Tibial nerve (tissue), 4 donors: ENCODE data around the gene ATP4A. TPM values are rescaled to one million over a fixed set of nuclear protein-coding genes. Genes with fewer than 3 reads are reported as not detected.

Experiments used
- DNase-seq, 2 donors: peaks; one replicate each; pipeline ENCODE4 v3.0.0-alpha.2; 2019; ENCODE audit warnings: low spot score in 2 of 2
- H3K27ac ChIP-seq, 4 donors: fragments of 200-600 bp; sonication (generic) in 3 of 4; one replicate each; pipeline ENCODE4 v1.5.1; 2017 to 2019; ENCODE audit warnings: mild to moderate bottlenecking in 1 of 4
- H3K27me3 ChIP-seq, 2 donors: fragments of 200-600 bp; sonication (generic) in 1 of 2; one replicate each; pipeline versions ENCODE4 v1.5.1 to v1.6.0; 2017 to 2019
- H3K36me3 ChIP-seq, 3 donors: fragments of 200-600 bp; sonication (generic); one replicate each; pipeline ENCODE4 v1.5.1; 2018 to 2019
- H3K4me1 ChIP-seq, 4 donors: fragments of 200-600 bp; sonication (generic) in 3 of 4; one replicate each; pipeline ENCODE4 v1.5.1; 2017 to 2019
- H3K4me3 ChIP-seq, 4 donors: fragments of 200-600 bp; sonication (generic) in 3 of 4; one replicate each; pipeline ENCODE4 v1.5.1; 2017 to 2019; ENCODE audit warnings: mild to moderate bottlenecking in 1 of 4, moderate library complexity in 1 of 4
- H3K9me3 ChIP-seq, 4 donors: fragments of 200-600 bp; sonication (generic) in 3 of 4; one replicate each; pipeline ENCODE4 v1.5.1; 2017 to 2019
- CTCF ChIP-seq, 5 experiments: fragments of 200-600 bp in 3 of 5; fragments of 450-650 bp in 2 of 5; sonication (generic) in 3 of 5; IDR thresholded peaks; one replicate each; pipeline ENCODE4 v1.5.1; 2016 to 2019; ENCODE audit warnings: antibody characterized with exemption in 5 of 5, mild to moderate bottlenecking in 3 of 5, moderate library complexity in 2 of 5
- EP300 ChIP-seq, 2 donors: sonication (generic); formaldehyde crosslinking; IDR thresholded peaks; one replicate each; pipeline ENCODE4 v1.6.1; 2017; ENCODE audit warnings: antibody characterized with exemption in 2 of 2, mild to moderate bottlenecking in 1 of 2
- POLR2A ChIP-seq, 2 donors: fragments of 450-650 bp; IDR thresholded peaks; one replicate each; pipeline ENCODE4 v1.6.1; 2017; ENCODE audit warnings: antibody characterized with exemption in 2 of 2, mild to moderate bottlenecking in 2 of 2, moderate library complexity in 2 of 2
- WGBS, 2 donors: methylation state at CpG; one replicate each; pipeline ENCODE4 v1.1.5; 2018; 5-methylcytosine and 5-hydroxymethylcytosine counted together
- total RNA-seq, 4 donors: library from RNA; depleted of rRNA; stranded (reverse); fragments of >200 nt; gene quantifications; one replicate each; pipeline ENCODE4 v1.1.0, GENCODE V29; 2016

ATP4A gene
- total RNA-seq, 4 donors from 2014 or later, result 0.63 TPM; not detected in 3

- DNase-seq, result no peak
- no peak for TF ChIP-seq CTCF (IDR thresholded peaks at IDR 0.05)
- TF ChIP-seq EP300 (IDR thresholded peaks at IDR 0.05), result no peak
- TF ChIP-seq POLR2A (IDR thresholded peaks at IDR 0.05), result no peak
- Histone ChIP-seq H3K36me3 (no peaks in the 10 kb centered on the region), H3K4me1 (no peaks in the 10 kb centered on the region), H3K4me3 (no peak overlapping the region), H3K27ac (no peak overlapping the region), H3K27me3 (peaks cover 0 to 38% of the 10 kb centered on the region in 2 donors), H3K9me3 (no peaks in the 10 kb centered on the region)
- WGBS, 2 donors, result 77 to 83% methylated on average over 6 to 12 of the region's 12 CpGs
Observed at GRCh38 chr19:35565016-35565856, 1.8 kb upstream of the ATP4A start.

- H3K27ac ChIP-seq, result no peak overlapping the region
- H3K4me1 ChIP-seq, result peaks cover 0 to 10% (median 2%) of the 10 kb centered on the region in 4 donors
- H3K9me3 ChIP-seq, result no peaks in the 10 kb centered on the region
- no peak overlapping the region for H3K4me3 ChIP-seq
- no peaks in the 10 kb centered on the region for H3K36me3 ChIP-seq
- no peak for DNase-seq
- WGBS, 2 donors, result 54 to 60% methylated on average over 2 of the region's 2 CpGs
- TF ChIP-seq EP300 (IDR thresholded peaks at IDR 0.05), result no peak
- TF ChIP-seq POLR2A (IDR thresholded peaks at IDR 0.05), result no peak
- no peak for TF ChIP-seq CTCF (IDR thresholded peaks at IDR 0.05)
- H3K27me3 ChIP-seq, result peaks cover 0 to 59% of the 10 kb centered on the region in 2 donors
Observed at GRCh38 chr19:35562776-35563175, 682 bp downstream of the ATP4A start.

- WGBS, 2 donors, result 54 to 57% methylated on average over 17 of the region's 17 CpGs
- Histone ChIP-seq H3K4me1 (peaks cover 0 to 15% (median 2%) of the 10 kb centered on the region in 4 donors), H3K9me3 (no peaks in the 10 kb centered on the region), H3K4me3 (no peak overlapping the region), H3K27me3 (peaks cover 0 to 63% of the 10 kb centered on the region in 2 donors), H3K27ac (no peak overlapping the region), H3K36me3 (no peaks in the 10 kb centered on the region)
- no peak for DNase-seq
- TF ChIP-seq EP300 (IDR thresholded peaks at IDR 0.05) (no peak), CTCF (IDR thresholded peaks at IDR 0.05) (no peak), POLR2A (IDR thresholded peaks at IDR 0.05) (no peak)
Observed at GRCh38 chr19:35562336-35562735, 1.1 kb downstream of the ATP4A start.

- H3K9me3 ChIP-seq, result no peaks in the 10 kb centered on the region
- no peaks in the 10 kb centered on the region for H3K36me3 ChIP-seq
- TF ChIP-seq EP300 (IDR thresholded peaks at IDR 0.05), result no peak
- TF ChIP-seq POLR2A (IDR thresholded peaks at IDR 0.05), result no peak
- no peak for TF ChIP-seq CTCF (IDR thresholded peaks at IDR 0.05)
- peaks cover 0 to 15% (median 2%) of the 10 kb centered on the region in 4 donors for H3K4me1 ChIP-seq
- no peak for DNase-seq
- no peak overlapping the region for H3K27ac ChIP-seq
- WGBS, 2 donors, result 74 to 89% methylated on average over 6 of the region's 6 CpGs
- H3K27me3 ChIP-seq, result peaks cover 0 to 66% of the 10 kb centered on the region in 2 donors
- no peak overlapping the region for H3K4me3 ChIP-seq
Observed at GRCh38 chr19:35561436-35561835, 2.0 kb downstream of the ATP4A start.

GRCh38 chr19:35560677-35561076 lies 2.8 kb downstream of the ATP4A start:
- Histone ChIP-seq H3K36me3 (no peaks in the 10 kb centered on the region), H3K9me3 (no peaks in the 10 kb centered on the region), H3K4me1 (peaks cover 0 to 15% (median 2%) of the 10 kb centered on the region in 4 donors), H3K27me3 (peaks cover 0 to 66% of the 10 kb centered on the region in 2 donors), H3K27ac (no peak overlapping the region), H3K4me3 (no peak overlapping the region)
- no peak for DNase-seq
- TF ChIP-seq POLR2A (IDR thresholded peaks at IDR 0.05) (no peak), EP300 (IDR thresholded peaks at IDR 0.05) (no peak), CTCF (IDR thresholded peaks at IDR 0.05) (no peak)
- 58 to 70% methylated on average over 6 of the region's 6 CpGs for WGBS, 2 donors
